ENCODE results near the gene SCARB2. TPM values are rescaled to one million over a fixed set of nuclear protein-coding genes. Genes with fewer than 3 reads are reported as not detected.

SCARB2 gene
- total and polyA plus RNA-seq, 10 donors, result 27.2 to 201 (median 141) TPM

GRCh38 chr4:76179398-76180318 lies 34.0 kb downstream of the SCARB2 start:
- H3K36me3 ChIP-seq, result peaks cover 0 to 74% (median 28%) of the 10 kb centered on the region in 6 donors
- H3K9me3 ChIP-seq, result no peaks in the 10 kb centered on the region
- peak; percentile 52 to 90 (median 82) for TF ChIP-seq CTCF (IDR thresholded peaks at IDR 0.05 in 8 of 11, conservative IDR thresholded peaks at IDR 0.05 in 3 of 11)
- peak in 2 of 3 donors; percentile 26 to 50 for TF ChIP-seq POLR2AphosphoS5 (IDR thresholded peaks at IDR 0.05)
- TF ChIP-seq POLR2A (IDR thresholded peaks at IDR 0.05), result no peak
- no peak overlapping the region for H3K4me3 ChIP-seq
- no peaks in the 10 kb centered on the region for H3K27me3 ChIP-seq (replicated peaks in 1 of 7)
- H3K4me1 ChIP-seq, result peaks cover 0 to 22% (median 6%) of the 10 kb centered on the region in 6 donors
- DNase-seq, result peak; percentile 94
- no peak overlapping the region for H3K27ac ChIP-seq
- intact Hi-C loops (cut with DNase I; ENCODE audit: low total_unique reads), result loop anchor here (5.0 to 10.0 kb wide), 3 partner anchors 195 to 575 kb away; no protein-coding TSS in a partner anchor
- WGBS, 5 donors, result 62 to 66% (median 63%) methylated on average over 11 of the region's 11 CpGs

DNA sequence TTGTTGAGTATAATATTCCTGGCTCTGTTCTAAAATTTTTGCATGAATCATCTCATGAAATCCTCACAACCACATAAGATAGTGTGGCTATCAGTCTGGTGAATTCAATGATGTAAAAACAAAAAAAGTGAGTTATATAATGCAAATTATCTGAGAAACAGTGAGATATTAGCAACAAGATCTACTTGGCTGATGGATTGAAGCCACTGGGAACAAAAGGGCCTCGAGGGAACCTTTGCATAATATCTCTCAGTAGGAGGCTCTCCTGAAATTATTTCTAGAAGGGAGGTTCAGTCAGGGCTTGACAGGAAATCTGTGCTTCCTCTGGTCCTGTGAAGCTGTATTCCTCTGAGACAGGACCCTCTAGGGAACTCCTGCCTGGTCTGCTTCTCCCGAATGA lies 35.3 kb downstream of the SCARB2 start:
- Histone ChIP-seq H3K4me3 (no peak overlapping the region), H3K9me3 (no peaks in the 10 kb centered on the region), H3K4me1 (peaks cover 0 to 22% (median 4%) of the 10 kb centered on the region in 6 donors), H3K27me3 (replicated peaks in 1 of 7) (no peaks in the 10 kb centered on the region), H3K36me3 (peaks cover 0 to 81% (median 40%) of the 10 kb centered on the region in 6 donors), H3K27ac (no peak overlapping the region)
- no peak for DNase-seq
- WGBS, 5 donors, result 36 to 59% (median 38%) methylated on average over 2 of the region's 2 CpGs
- intact Hi-C loops (cut with DNase I; ENCODE audit: low total_unique reads), result loop anchor here (5.0 to 10.0 kb wide), 2 partner anchors 329 to 577 kb away; no protein-coding TSS in a partner anchor
- no peak for TF ChIP-seq POLR2A (IDR thresholded peaks at IDR 0.05)

DNA sequence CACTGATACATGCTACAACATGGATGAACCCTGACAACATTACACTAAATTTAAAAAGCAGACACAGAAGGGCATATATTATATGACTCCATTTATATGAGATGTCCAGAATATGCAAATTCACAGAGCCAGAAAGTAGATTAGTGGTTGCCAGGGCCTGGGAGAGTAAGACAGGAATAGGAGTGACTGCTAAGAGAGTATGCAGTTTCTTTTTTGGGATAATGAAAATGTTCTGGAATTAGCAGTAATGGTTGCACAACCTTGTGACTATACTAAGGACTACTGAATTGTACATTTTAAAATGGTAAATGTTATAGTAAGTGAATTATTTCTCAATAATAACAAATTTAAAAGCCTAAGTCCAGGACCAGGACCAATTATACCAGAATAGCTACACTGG lies 35.9 kb downstream of the SCARB2 start:
- Histone ChIP-seq H3K4me3 (no peak overlapping the region), H3K27me3 (replicated peaks in 1 of 7) (no peaks in the 10 kb centered on the region), H3K9me3 (no peaks in the 10 kb centered on the region), H3K27ac (no peak overlapping the region), H3K4me1 (peaks cover 0 to 22% (median 4%) of the 10 kb centered on the region in 6 donors), H3K36me3 (peaks cover 0 to 85% (median 46%) of the 10 kb centered on the region in 6 donors)
- TF ChIP-seq POLR2AphosphoS5 (IDR thresholded peaks at IDR 0.05) (no peak), CTCF (IDR thresholded peaks at IDR 0.05 in 8 of 11, conservative IDR thresholded peaks at IDR 0.05 in 3 of 11) (no peak), POLR2A (IDR thresholded peaks at IDR 0.05) (no peak)
- DNase-seq, result no peak
- intact Hi-C loops (cut with DNase I; ENCODE audit: low total_unique reads), result loop anchor here (5.0 to 10.0 kb wide), 2 partner anchors 330 to 577 kb away; no protein-coding TSS in a partner anchor

- intact Hi-C loops (cut with DNase I; ENCODE audit: low total_unique reads), result loop anchor here (5.0 to 10.0 kb wide), 2 partner anchors 332 to 579 kb away; no protein-coding TSS in a partner anchor
- Histone ChIP-seq H3K9me3 (no peaks in the 10 kb centered on the region), H3K4me3 (no peak overlapping the region), H3K4me1 (peaks cover 0 to 22% (median 4%) of the 10 kb centered on the region in 6 donors), H3K27ac (no peak overlapping the region), H3K36me3 (peaks cover 0 to 100% (median 51%) of the 10 kb centered on the region in 6 donors), H3K27me3 (replicated peaks in 1 of 7) (no peaks in the 10 kb centered on the region)
- 90 to 97% (median 94%) methylated on average over 1 of the region's 1 CpG for WGBS, 5 donors
- TF ChIP-seq POLR2A (IDR thresholded peaks at IDR 0.05), result no peak
- no peak for TF ChIP-seq CTCF (IDR thresholded peaks at IDR 0.05 in 8 of 11, conservative IDR thresholded peaks at IDR 0.05 in 3 of 11)
- no peak for TF ChIP-seq POLR2AphosphoS5 (IDR thresholded peaks at IDR 0.05)
- DNase-seq, result no peak
Observed at GRCh38 chr4:76175336-76175735, 38.3 kb downstream of the SCARB2 start.

All from spleen (tissue), 11 donors.